GM12874 (cell line): ENCODE results near the gene CLEC2D.

ENCODE experiments used
- CTCF ChIP-seq: IDR thresholded peaks from 2 replicates; pipeline ENCODE4 v1.5.1; 2011; ENCODE audit warnings: low read depth, mild to moderate bottlenecking, control low read depth, low read length, moderate library complexity; ENCODE audit not compliant: insufficient read depth

Gene CLEC2D

GRCh38 chr12:9667403-9668160 is 1.9 kb upstream of the CLEC2D start:
- no peak for TF ChIP-seq CTCF

GRCh38 chr12:9668161-9669018 is 1.1 kb upstream of the CLEC2D start:
- TF ChIP-seq CTCF, result no peak

GRCh38 chr12:9669019-9669326 is 540 bp upstream of the CLEC2D start:
- no peak for TF ChIP-seq CTCF

GRCh38 chr12:9673404-9674225 is 4.1 kb downstream of the CLEC2D start:
- TF ChIP-seq CTCF, result no peak

- no peak for TF ChIP-seq CTCF
These were observed 4.7 kb downstream of the CLEC2D start for GRCh38 chr12:9674226-9674590.

GRCh38 chr12:9685915-9686314 is 16.4 kb downstream of the CLEC2D start:
- TF ChIP-seq CTCF, result no peak

GRCh38 chr12:9687228-9687627 is 17.7 kb downstream of the CLEC2D start:
- TF ChIP-seq CTCF, result no peak
